LoVo (cell line): ENCODE data around the gene HSPH1.
"Not testable (repeated sequence)": the region's sequence is repeated elsewhere in the genome, so short reads cannot be mapped to it uniquely, and the experiment has no call there.

Source experiments
- DNase-seq: peaks from one replicate; pipeline ENCODE4 v3.0.0-alpha.2; 2016; ENCODE audit warnings: low spot score

HSPH1 gene

GRCh38 chr13:31177813-31178495 lies 16.2 kb upstream of the HSPH1 start:
- DNase-seq: not testable (repeated sequence)

- DNase-seq: no peak
These were observed 14.3 kb upstream of the HSPH1 start for GRCh38 chr13:31175847-31176532.

GRCh38 chr13:31174018-31174417 lies 12.3 kb upstream of the HSPH1 start:
- no peak for DNase-seq

DNA sequence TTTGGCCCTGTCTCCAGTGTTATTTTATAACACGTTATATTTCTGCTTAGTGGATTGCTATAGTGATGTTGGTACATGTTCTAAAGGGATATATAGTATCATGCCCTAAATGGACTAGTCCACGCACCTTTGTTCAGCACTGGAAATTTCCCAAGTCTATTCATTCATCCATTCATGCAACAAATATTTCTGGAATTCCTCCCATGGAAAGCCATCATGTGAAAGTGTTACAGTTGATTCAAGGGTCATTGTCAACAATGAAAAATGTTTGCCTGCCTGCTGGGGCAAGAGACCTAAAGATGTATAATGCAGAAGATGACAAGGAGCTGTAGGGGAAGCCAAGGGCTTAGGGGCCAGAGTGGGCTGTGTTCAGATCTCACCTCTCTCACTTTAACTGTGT lies 10.8 kb upstream of the HSPH1 start:
- DNase-seq: peak; percentile 56

GRCh38 chr13:31172001-31172400 lies 10.3 kb upstream of the HSPH1 start:
- DNase-seq: peak; percentile 14

DNA sequence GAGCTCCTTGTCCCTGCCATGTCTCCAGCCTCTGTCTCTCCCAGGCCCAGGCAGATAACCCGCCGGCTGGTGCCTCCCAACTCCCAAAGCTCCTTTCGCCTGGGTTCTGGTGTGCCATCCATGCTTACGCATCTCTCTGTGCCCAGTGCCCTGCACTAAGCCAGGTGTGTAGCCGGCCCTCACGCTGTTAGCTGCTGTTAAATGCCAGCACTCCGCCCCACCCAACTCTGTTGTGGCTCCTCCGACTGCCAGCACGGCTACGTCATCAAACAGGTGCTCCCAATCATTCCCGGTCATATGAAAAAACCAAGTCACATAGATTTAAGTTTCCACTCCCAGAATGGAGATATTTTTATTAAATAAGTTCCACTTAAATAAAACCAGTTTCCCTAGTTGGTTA lies 7.0 kb upstream of the HSPH1 start:
- DNase-seq: no peak

DNA sequence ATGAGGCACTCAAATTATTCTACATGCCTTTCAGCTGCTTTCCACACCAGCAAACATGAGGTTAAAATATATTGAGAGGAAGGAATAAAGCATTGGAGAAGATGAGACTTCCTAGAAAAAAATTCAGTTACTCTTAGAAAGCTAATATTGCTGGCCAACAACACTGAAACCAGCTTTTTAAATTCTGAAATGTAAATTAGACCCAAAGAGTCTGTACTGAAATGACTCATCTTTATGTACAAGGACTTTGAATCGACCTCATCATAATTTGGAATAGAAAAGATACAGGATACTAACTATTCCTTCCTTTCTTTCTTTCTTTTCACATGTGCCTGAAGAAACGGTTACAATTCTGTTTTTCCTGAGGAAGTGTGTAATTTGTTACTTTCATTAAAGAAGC lies 6.5 kb upstream of the HSPH1 start:
- no peak for DNase-seq

DNA sequence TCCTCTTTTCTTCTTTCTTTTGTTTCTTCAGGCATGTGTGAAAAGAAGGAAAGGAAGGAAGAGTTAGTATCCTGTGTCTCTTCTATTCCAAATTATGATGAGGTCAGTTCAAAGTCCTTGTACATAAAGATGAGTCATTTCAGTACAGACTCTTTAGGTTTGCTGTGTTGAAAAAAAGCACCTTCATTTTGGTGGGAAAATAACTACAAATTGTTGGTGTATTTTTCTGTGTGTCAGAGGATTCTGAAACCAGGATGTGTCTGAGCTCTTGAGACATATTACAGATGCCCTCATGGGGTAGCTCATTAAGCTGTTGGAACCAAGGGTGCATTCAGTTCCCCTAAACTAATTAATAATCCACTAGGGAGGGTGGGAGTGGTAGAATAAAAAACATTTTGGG lies 5.8 kb upstream of the HSPH1 start:
- DNase-seq: peak; percentile 42

DNA sequence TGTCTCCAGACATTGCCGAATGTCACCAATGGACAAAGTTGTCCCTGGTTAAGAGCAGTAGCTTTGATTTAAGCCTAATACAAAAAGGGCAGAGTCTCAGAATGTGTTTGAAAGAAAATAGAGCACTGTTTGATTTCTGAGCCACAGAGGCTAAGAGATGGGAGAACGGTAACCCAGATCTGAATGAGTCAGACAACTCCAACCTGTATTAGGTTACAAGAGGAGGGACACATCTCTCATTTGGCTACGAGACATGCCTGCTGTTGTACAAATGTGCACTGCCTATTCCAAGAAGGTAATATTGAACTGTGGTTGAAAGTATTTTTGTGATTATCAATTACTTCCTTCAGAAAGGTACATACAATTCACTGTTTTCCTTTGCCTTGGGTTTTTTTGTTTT lies 4.9 kb upstream of the HSPH1 start:
- DNase-seq: no peak

DNA sequence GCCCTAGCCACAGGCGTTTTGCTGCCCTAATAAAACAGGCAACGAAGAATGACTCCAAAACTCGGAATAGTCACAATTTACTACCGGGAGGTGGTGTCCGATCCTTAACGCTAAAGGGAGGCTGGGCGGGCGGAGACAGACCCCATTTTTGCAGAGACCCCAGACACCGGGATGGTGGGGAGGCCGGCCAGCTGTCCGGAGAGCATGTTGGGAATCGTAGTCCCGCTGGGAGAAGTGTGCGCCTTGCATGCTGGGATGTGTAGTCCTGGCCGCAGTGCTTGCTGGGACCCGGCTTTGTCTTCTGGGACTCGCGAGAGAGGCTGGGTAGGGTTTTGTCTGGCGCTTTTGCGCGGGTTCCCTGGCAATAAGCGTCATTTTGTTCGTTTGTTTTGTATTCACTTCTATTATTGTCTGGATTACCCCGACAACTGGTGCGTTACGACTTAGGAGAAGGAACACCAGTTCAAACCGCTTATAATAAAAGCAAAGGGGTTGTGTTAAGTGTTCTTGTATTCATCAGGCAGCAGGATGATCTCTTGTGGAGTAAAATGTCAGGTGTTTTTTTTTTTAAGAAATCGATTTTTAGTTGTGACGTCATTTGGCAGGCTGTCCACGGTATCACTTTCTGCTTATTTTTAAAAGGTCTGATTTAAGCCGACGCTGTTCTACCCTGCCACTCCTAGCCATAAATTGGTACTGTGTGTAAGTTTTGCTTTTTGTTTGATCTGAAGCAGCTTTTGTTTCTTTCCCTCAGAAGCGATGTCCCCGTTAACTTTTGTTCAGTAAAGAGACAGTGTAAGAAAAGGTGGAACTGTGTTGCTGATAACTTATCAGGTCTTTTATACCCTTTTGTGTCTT lies 676 bp upstream of the HSPH1 start:
- peak; percentile 95 for DNase-seq

- DNase-seq: peak; percentile 38
These were observed 697 bp downstream of the HSPH1 start for GRCh38 chr13:31160857-31161556.

DNA sequence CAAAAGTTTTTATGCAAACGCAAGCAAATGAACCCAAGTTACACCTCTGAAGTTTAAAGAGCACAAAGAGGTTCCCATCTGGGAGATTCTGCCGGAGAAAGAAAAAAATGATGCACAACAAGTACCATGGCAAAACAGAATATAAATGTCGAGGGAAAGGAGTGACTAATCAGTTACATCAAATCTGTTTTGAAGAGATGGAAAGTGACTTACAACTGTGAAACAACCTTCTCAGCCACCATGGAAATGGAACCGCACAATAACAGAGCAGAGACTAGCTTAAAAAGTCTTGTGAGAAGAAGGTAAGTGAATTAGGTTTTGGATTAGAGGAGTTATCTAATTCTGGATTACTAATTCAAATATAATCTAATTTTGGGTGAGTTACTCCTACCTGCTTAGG lies 2.4 kb downstream of the HSPH1 start:
- no peak for DNase-seq

DNA sequence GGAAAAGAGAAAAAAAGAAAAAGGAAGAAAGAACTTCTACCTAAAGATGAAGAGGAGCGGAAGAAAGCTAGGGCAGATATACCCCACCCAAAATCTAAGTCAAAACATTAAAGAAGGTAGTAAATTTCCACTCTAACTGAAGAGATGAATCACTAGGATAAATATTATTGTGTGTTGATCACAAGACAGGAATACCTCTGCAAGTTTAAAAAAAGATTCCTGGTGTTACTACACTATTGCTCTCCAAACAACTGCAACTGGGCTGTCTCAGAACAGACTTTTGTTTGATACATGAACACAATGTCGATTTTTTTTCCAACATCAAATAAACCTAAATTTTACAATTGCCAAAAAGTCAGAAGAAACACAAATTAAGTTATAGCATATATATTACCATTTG lies 6.8 kb downstream of the HSPH1 start:
- no peak for DNase-seq

DNA sequence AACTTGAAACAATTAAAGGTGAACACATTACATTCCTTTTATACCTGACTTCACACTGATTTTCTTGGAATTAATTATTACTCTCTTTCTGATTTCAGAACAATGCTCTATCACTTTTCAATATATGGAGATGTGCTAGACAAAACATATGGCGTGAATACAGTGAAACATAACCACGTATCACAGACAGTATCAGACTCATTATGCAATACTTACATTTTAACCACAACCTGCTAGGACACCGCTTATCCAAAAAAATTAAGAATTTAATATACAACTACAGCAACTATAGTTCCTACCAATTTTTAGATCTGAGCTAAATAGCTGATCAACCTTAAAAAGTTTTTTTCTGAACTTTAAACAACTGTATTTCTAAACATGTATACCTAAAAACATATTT lies 9.9 kb downstream of the HSPH1 start:
- DNase-seq: no peak

DNA sequence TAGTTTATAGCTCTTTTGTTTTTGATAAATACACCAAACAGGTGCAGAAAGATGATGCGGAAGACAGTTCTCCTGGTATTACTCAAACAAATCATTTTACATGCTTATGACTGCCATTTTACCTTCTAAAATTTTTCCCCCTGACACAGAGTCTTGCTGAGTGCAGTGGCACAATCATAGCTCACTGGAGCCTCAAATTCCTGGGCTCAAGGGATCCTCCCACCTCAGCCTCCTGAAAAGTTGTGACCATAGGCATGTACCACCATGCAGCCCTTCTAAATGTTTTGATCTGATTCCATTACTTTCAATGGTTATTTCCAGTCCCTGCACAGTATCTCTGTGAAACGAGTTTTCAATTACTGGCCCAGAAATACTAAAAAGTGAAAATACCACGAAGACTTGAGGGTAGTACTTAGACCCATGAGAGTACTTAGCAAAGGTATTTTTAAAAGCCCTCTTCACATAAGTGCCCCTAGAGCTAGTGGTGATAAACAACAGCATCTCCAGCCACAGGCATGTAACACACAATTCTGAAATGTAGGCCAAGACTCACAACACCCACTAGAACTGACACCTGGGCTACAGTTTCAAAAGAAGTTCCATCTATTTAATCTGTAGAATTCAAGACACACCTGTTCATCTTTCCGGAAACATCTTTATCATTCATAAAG lies 11.3 kb downstream of the HSPH1 start:
- no peak for DNase-seq

DNA sequence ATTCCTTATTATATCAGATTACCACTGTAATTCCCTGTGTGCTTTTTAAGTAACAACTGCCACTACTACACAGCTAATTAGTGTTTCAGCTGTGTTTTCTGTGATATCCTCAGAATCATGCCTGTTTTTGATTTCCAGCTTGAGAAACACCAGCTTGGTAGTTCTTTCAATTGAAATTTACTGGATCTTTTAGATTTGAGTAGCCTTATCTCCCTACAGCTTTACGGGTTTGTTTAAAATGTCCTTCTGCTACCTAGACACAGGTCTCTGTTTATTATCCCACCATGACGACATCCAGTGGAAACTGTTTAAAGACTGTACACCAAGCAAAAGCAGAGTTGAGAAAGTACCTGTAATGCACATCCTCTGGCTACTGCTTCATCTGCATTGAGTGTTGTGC lies 12.1 kb downstream of the HSPH1 start:
- DNase-seq: no peak

GRCh38 chr13:31145417-31145816 lies 16.3 kb downstream of the HSPH1 start:
- DNase-seq: no peak

DNA sequence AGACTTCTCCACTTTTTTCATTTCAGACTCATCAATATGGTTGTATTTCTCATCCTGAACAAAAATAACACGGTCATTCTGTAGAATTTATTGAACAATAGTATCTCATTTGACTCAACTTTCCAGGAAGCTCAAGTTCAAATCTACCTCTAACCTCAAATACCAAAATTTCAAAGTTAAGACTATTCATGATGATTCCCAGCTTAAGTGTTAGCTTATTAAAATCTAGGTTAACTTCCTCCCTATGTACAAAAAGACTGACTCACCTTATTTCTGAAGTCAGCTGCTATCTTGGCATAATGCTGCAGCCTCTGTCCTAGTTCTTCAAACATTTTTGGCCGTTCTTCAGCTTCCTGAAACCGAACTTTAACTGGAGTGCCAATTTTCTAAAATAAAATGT lies 23.2 kb downstream of the HSPH1 start:
- DNase-seq: no peak

- DNase-seq: no peak
These were observed 25.0 kb downstream of the HSPH1 start for GRCh38 chr13:31136724-31137123.

DNA sequence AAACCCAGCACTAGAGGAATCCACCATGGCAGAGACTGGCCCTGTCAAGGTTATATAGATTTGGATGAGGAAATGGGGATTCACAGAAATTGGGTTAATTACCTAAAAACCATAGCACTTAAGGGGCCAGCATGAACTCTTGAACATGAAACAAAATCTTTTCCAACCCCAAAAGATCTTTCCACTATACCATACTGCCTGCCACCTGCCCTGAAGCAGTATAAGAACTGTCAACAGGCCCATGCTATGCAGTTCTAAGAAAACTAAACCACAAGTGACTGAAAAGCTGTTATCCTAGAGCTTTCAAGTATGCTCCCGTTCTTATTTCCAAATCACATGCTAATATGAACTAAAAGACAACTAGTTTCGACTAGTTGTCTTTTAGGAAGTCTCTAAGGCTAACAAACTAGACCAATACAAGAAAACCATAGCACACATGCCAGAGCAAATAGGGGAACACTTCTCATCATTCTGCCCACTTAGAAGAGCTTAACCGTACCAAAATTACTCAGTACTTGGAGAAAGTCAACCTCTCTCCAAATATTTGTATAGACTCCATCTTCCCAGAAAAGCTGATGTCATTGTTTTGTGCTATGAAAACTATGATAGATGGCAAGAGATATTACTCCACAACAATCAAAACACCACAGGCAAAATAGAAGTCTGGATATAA lies 27.5 kb downstream of the HSPH1 start:
- no peak for DNase-seq

- no peak for DNase-seq
These were observed 28.1 kb downstream of the HSPH1 start for GRCh38 chr13:31133621-31134020.
